ENCODE results near the gene ARX.

DNA sequence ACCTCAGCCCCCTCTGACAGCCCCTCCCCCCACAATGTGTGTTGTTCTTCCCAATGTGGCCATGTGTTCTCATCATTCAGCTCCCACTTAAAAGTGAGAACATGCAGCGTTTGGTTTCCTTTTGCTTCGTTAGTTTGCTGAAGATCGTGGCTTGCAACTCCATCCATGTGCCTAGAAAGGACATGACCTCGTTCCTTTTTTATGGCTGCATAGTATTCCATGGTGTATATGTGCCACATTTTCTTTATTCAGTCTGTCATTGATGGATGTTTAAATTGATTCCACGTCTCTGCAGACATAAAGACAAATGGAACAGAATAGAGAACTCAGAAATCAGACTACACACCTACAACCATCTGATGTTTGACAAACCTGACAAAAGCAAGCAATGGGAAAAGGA, 46.0 kb downstream of the ARX start:
- TF ChIP-seq, protein P1, sequence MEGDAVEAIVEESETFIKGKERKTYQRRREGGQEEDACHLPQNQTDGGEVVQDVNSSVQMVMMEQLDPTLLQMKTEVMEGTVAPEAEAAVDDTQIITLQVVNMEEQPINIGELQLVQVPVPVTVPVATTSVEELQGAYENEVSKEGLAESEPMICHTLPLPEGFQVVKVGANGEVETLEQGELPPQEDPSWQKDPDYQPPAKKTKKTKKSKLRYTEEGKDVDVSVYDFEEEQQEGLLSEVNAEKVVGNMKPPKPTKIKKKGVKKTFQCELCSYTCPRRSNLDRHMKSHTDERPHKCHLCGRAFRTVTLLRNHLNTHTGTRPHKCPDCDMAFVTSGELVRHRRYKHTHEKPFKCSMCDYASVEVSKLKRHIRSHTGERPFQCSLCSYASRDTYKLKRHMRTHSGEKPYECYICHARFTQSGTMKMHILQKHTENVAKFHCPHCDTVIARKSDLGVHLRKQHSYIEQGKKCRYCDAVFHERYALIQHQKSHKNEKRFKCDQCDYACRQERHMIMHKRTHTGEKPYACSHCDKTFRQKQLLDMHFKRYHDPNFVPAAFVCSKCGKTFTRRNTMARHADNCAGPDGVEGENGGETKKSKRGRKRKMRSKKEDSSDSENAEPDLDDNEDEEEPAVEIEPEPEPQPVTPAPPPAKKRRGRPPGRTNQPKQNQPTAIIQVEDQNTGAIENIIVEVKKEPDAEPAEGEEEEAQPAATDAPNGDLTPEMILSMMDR (IDR thresholded peaks at IDR 0.05; ENCODE audit: poor library complexity), result no peak
- TF ChIP-seq EZH2 (IDR thresholded peaks at IDR 0.05; ENCODE audit: borderline replicate concordance) (no peak), EZH2phosphoT487 (IDR thresholded peaks at IDR 0.05; ENCODE audit: low read depth, severe bottlenecking, unreplicated experiment) (no peak)

All from hepatocyte (in vitro differentiated cells).